Stimulated activated CD4-positive, alpha-beta T cell treated with anti-CD3 and anti-CD28 coated beads, TNF-alpha, amount 100 ng/mL, for 1 hour (primary cell): Measurements from ENCODE around the gene ZNF611.
"Not testable (repeated sequence)": the region's sequence is repeated elsewhere in the genome, so short reads cannot be mapped to it uniquely, and the experiment has no call there.

Experiments
- DNase-seq, 3 donors: peaks; one replicate each; pipeline ENCODE4 v3.0.0-alpha.2; 2020; ENCODE audit warnings: low read depth in 3 of 3, low spot score in 1 of 3

ZNF611 gene

DNA sequence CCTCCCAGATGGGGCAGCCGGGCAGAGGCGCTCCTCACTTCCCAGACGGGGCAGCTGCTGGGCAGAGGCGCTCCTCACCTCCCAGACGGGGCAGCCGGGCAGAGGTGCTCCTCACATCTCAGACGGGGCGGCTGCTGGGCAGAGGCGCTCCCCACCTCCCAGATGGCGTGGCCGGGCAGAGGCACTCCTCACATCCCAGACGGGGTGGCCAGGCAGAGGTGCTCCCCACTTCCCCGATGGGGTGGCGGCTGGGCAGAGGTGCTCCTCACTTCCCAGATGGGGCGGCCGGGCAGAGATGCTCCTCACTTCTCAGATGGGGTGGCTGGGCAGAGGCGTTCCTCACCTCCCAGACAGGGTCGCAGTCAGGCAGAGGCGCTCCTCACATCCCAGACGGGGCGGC lies 14.3 kb downstream of the ZNF611 start:
- DNase-seq, result not testable (repeated sequence)

DNA sequence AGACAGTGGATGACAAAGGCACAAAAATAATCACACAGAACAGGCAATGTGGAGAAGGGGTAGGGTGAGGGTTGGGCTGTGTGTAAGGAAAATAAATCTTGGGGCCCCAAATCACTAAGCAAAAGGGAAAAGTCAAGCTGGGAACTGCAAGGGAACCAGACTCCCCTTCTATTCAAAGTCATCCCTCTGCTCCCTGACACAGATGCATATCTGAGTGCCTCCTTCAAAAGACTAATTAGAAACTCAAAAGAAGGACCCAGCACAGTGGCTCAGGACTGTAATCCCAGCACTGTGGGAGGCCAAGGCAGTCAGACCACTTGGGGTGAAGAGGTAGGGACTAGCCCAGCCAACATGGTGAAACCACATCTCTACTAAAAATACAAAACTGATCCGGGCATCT lies 18.3 kb downstream of the ZNF611 start:
- DNase-seq, result no peak

DNA sequence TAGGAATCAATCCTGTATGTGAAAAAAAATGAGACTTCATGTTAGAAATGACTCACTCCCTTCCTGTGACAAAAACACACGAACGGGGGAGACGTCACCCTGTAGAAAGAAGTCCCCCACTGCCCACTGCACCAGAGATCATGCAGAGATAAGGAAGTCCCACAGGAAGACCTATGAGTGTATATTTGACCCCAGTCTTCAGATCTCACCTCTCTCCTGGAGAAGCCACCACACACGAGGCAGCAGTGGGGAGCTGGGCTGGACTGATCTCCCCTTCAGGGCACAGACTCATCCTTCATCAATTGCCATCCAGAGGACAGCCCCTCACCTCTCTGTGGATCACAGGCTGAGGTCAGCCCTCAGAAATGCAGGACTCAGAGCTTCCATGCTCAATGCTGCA lies 18.9 kb downstream of the ZNF611 start:
- not testable (repeated sequence) for DNase-seq

DNA sequence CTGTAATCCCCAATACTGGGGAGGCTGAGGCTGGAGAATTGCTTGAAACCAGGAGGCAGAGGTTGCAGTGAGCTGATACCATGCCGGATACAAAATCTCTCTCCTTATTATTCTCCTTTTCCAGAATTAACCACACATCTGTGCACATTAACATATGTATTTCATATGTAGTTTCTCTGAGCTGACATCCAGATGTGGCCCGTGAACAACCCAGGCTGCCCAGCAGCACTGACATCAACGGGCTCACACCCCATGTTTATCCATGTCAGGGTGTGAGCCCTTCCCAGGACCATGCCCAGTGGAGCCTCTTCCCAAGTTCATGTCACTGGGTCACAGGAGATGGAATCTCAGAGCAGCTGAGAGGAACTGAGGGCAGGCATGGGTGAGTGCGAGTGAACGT lies 19.5 kb downstream of the ZNF611 start:
- DNase-seq, result not testable (repeated sequence)

DNA sequence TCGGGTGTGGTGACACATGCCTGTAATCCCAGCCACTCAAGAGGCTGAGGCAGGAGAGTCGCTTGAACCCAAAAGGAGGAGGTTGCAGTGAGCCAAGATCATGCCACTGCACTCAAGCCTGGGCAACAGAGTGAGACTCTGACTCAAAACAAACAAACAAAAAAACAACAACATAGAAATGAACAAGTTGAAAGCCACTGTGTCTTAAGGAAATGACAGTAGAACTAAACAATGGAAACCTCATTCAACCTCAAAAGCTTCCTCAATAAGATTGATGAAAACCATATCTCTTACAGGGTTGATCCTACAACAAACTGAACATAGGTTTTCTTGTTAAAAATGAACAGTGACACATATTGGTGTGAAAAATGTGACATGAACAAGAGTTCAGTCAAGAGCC lies 21.8 kb downstream of the ZNF611 start:
- not testable (repeated sequence) for DNase-seq

DNA sequence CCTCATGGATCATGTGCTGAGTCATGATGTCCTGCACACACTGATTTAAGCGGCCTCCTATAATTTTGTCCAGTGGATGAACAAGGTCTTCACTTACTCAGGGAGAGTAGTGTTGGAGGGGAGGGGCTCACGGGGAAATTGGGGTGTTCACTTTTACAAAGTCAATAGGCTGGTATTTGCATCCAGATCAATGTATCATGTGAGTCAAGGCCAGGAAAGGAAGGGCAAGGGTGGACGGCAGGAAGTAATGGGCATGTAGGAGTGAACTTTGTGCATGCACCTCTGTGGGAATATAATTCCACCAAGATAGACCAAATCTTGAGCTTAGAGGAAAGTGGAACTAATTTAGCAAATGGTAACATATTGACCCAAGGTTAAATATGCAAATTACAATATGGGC lies 23.2 kb downstream of the ZNF611 start:
- not testable (repeated sequence) for DNase-seq

DNA sequence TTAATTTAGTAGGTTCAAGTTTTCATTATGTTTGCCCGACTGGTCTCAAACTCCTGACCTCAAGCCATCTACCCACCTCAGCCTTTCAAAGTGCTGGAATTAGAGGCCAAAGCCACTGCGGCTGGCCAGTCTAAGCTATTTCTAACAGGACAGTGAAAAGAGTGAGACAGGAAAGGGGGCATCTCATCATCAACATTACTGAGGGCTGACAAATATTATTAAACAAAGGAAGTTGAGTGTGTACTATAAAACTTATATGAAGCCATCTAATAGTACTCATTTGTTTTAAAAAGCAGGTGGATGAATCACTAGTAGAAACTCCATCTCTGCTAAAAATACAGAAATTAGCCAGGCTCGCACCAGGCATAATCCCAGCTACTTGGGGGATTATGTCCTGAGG lies 24.3 kb downstream of the ZNF611 start:
- DNase-seq, result no peak

DNA sequence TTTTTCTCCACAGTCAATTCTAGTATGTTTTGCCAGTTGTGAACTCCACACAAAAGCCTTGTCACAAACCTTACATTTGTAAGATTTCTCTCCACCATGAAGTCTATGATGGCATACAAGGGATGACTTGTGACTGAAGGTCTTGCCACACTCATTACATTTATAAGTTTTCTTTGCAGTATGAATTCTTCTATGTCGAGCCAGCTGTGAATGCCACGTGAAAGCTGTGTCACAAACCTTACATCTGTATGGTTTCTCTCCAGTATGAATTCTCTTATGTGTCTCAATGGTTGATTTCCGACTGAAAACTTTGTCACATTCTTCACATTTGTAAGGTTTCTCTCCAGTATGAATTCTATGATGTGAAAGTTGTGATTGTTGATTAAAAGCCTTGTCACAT lies 29.2 kb downstream of the ZNF611 start:
- DNase-seq, result not testable (repeated sequence)

DNA sequence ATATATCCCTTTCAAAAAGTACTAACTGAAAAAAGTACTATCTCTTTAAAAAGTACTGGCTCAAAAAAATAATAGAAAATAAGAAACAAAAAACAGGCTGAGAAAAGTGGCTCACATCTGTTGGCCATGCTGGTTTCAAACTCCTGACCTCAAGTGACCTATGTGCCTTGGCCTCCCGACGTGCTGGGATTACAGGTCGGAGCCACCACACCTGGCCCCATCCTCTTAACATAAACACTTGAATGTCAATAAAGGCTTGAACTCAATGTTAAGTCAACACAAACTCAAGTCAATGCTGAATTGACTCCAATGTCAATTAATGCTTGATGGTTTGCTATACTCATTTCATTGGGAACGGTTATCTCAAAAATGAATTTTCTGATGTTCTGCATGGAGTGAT lies 30.9 kb downstream of the ZNF611 start:
- no peak for DNase-seq

DNA sequence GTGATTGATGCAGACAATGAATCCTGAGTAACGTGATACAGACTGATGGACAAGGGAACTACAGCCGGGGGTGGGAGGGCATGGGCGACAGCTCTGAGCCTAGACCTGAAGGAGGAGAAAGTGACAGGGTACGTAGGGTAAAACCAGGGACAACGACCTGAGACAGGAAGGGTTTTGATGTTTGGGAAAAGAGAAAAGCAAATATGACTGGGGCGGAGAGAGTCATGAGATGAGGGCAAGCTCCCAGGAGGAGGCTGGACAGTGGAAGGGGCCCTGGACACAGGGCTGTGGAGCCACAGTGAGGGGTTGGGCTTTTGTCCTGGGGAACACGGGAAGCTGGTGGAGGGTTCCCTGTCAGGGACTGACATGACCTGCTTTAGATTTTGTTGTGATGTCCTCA lies 34.2 kb downstream of the ZNF611 start:
- DNase-seq, result no peak

DNA sequence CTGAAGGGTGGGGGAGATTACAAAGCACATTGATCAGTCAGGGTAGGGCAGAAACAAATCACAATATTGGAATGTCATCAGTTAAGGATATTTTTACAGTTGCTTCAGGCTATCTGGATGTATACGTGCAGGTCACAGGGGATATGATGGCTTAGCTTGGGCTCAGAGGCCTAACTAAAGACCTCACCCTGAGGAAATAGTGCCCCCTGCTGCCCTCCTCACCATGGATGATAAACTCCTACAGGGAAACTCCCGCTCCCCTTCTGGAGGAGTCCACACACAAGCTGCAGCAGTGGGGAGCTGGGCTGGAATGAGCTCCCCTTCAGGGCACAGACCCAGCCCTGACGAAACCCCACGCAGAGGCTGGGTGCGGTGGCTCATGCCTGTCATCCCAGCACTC lies 35.3 kb downstream of the ZNF611 start:
- DNase-seq, result not testable (repeated sequence)

DNA sequence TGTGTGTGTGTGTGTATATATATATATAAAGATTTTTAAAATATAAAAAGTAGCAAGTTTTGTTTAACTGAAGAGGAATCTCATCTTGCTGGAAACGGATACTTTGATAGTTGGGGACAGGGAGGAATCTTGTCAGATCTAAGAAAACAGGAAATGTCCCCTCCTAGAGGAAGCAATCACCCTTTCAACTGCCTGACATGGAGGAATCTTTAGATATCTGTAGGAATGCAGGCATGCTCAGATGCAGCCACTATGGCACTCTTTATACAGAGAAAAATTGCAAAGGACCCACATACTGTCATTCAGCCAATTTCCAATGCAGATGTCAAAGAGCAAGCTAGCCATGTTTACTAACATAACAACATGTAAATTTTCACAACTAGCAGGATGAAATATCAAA lies 38.8 kb downstream of the ZNF611 start:
- no peak for DNase-seq

DNA sequence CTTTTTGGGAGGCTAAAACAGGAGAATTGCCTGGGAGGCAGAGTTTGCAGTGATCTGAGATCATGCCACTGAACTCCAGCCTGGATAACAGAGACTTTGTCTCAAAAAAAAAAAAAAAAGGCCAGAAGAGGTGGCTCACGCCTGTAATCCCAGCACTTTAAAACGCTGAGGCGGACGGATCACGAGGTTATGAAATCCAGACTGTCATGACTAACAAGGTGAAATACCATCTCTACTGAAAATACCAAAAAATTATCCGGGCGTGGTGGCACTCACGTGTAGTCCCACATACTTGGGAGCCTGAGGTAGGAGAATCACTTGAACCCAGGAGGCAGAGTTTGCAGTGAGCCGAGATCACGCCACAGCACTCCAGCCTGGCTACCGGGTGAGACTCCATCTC lies 39.9 kb downstream of the ZNF611 start:
- no peak for DNase-seq

DNA sequence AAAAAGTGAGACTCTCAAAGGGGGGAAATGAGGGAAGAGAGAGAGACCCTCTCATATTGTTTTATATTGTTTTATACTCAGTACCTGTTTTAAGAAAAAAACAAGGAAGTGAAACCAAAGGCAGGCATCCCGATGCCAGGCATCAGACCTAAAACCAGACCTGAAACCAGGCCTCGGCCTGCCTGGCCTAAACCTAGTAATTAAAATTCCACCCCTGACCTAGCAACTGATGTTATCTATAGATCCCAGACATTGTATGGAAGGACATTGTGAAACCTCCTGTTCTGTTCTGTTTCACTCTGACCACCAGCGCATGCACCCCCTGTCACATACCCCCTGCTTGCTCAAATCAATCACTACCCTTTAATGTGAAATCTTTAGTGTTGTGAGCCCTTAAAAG lies 40.6 kb downstream of the ZNF611 start:
- DNase-seq, result not testable (repeated sequence)

DNA sequence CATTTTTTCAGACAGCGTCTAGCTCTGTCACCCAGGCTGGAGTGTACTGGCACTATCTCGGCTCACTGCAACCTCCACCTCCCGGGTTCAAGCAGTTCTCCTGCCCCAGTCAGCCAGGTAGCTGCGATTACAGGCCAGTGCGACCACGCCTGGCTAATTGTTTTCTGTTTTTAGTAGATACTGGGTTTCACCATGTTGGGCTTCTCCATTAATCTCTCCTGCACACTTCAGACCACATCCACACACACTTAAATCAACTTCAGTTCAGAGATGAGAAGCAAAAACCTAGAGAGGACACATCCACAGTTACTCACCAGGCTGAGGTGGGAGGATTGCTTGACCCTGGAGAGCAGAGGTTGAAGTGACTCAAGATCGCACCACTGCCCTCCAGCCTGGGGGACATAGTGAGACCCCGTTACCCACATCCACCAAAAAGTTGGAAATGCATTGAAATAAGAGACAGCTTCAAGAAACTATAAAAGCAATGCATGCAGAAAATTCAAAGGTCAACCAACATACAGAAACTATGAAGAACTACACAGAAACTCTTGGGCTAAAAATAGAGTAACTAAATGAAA lies 42.3 kb downstream of the ZNF611 start:
- no peak for DNase-seq

DNA sequence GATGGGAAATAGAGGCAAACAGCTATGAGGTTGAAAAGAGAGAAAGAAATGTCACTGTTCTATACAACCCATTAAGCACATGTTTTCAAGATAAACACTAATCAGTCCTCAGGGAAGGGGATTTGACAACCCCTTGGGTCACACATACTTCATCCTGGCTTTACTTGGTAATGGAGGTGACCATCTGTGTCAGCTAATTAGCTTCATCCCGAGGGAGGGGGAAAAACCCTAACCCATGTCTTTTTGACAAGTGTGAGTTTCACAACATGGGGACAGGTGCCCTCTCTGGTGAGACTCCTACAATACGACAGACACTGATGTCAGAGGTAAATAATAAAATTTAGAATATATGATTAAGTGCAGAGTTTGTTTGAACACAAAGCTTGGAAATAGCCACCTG lies 43.1 kb downstream of the ZNF611 start:
- DNase-seq, result no peak

DNA sequence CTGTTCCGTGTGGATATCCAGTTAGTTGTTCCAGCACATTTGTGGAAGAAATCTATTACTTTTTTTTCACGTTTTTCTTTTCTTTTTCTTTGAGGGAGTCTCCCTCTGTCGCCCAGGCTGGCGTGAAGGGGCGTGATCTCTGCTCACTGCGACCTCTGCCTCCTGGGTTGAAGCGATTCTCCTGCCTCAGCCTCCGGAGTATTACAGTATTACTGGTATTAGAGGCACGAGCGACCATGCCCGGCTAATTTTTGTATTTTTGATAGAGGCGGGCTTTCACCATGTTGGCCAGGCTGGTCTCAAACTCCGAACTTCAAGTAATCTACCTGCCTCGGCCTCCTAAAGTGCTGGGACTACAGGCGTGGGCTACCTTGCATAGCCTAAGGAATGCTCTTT lies 43.6 kb downstream of the ZNF611 start:
- no peak for DNase-seq

DNA sequence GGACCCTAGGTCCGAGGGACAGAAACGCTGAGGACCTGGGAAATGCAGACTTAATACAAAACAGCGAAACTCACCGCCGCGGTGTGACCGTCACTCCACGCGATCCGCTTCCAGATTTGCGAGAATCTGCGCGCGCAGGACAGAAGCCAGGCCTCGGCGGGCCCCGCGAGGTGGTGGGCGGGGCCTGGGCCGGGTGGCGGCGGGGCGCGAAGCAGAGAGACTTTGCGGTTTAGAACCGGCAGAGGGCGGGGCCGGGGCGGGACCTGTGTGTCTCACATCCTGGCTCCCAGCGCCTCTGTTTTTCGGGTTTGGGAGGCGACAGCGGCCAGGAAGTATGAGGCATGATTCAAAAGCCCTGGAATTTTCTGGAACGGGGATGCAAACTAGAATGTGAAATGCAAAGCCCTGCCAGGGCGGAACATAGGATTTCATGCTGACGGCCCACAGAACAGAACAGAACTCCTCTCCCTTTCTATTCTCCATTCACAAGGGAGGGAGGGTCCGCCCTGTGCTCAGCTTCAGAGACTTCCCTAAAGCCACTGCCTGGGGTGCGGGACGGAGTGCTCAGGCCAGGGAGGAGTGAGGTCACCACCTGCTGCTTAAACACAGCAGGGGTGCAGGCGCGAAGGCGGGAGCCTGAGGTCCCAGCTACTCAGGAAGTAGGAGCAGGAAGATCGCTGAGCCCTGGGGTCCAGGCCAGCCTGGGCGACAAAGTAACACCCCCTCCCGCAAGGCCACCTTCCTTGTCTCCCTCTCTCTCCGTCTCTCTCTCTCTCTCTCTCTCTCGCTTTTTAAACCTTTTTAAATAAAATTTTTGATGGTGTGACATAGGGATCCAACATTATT lies 44.3 kb downstream of the ZNF611 start:
- DNase-seq, result peak; percentile 68 to 85 (median 79)

DNA sequence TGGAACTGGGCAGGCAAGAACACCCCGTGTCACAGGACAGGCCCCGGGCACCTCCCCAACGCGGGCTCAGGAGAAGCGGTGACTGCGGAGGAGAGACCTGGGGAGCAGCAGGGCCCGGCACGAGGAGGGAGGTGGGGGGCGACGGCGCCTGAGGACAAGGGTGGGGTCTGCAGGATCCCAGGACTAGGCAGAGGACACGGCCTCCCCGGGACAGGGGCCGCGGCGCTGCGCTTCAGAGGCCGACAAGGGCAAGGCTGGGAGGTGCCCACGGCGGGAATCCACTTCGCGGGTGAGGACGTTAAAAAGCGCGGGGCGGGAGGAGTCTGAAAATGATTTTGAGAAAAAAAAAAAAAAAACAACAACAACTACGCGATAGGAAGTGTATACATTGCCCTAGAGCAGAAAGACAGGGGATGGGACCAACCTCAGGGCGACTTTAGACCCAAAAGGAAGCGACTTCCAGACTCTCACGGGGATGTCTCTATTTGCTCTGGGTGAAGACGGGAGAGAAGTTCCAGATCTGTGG lies 44.9 kb downstream of the ZNF611 start:
- DNase-seq, result peak in 1 of 3 donors; percentile 33

DNA sequence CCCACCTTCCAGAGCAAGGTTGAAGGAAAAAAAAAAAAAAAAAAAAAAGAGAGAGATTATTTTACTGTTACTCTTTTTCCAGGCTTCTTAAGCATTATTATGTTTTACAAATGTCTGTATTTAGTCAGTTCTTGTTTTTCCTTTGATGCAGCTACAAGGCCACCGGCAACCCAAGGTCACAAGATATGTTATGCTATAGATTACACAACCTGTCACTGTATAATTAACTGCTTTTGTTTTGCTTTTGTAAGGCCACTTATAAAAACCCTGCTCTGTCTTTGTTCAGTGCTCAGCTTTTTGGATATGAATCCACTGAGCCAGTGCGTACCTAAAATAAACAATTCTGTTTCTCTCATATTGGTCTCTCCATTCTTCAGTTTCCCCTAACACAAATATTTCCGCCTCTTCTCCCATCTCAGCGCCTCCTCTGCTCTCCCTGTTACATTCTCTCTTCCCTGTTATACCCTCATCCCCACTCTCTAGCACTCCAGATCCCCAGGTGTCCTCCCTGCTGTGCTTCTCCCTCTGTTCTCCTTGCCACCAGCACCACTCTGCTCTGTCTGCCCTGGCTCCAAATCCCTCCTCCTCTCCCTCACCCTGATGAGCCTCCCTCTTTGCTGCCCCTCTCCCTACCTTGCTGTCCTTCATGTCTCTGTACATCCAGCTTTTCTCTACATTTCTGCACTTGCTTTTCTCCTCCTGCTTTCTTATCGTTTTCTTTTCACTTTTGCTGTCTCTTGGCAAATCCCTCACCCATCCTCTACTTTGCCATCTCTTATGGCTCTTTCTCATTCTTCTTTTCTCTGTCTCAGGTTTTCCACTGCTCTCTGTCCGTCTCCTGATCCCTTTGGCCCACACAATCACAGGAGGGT lies 45.7 kb downstream of the ZNF611 start:
- not testable (repeated sequence) for DNase-seq

DNA sequence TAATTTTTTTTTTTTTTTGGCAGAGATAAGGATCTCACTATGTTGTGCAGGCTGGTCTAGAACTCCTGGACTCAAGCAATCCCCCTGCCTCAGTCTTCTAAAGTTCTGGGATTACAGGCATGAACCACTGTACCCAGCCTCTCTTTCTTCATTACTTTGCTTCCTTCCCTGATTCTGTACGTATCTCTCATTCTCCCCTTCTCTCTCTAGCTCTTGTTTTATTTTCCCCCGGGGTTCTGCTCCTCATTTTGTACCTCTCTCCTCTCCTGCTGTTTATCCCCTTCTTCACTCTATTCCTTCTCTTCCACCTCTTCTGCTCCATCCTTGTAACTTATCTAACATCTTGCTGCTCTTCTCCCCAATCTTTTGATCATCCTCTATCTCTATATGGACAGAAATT lies 46.5 kb downstream of the ZNF611 start:
- DNase-seq, result no peak

DNA sequence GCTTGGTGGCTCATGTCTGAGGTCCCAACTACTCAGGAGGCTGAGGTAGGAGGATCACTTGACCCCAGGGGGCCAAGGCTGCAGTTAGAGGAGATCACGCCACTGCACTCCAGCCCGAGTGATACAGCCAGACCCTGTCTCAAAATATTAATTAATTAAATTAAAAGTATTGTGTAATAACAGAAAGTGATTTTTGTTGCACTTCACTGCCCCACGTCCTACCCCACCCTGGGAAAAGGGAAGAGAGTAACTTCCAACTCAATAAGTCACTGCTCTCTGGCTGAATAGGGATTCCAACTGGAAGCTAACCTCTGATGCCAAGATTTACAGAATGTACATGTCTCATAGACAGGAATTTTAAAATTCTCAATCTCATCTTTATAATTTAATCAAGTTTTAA lies 47.2 kb downstream of the ZNF611 start:
- no peak for DNase-seq
